ENCODE results near the gene NRXN3. TPM values are rescaled to one million over a fixed set of nuclear protein-coding genes. Genes with fewer than 3 reads are reported as not detected.

Gene NRXN3
- total and polyA plus RNA-seq, 4 donors, result 0.07 to 1.2 (median 0.23) TPM

GRCh38 chr14:78657451-78657850, 487.3 kb downstream of the NRXN3 start (continued):
- TF ChIP-seq GABPA (IDR thresholded peaks at IDR 0.05 in 1 of 2, conservative IDR thresholded peaks at IDR 0.05 in 1 of 2), result no peak
- TF ChIP-seq NR2F2 (IDR thresholded peaks at IDR 0.05), result no peak
- no peak for TF ChIP-seq RAD21 (IDR thresholded peaks at IDR 0.05)
- no peak for TF ChIP-seq YY1 (IDR thresholded peaks at IDR 0.05)
- TF ChIP-seq TAF1 (conservative IDR thresholded peaks at IDR 0.05), result no peak
- TF ChIP-seq JUND (IDR thresholded peaks at IDR 0.05), result no peak
- no peak for TF ChIP-seq SP1 (IDR thresholded peaks at IDR 0.05)
- TF ChIP-seq ATF3 (IDR thresholded peaks at IDR 0.05), result no peak
- no peak for TF ChIP-seq RXRA (IDR thresholded peaks at IDR 0.05)
- no peak for TF ChIP-seq HNF4A (conservative IDR thresholded peaks at IDR 0.05)
- TF ChIP-seq EGR1 (IDR thresholded peaks at IDR 0.05; ENCODE audit: low read depth in 2 of 2), result no peak

- no peaks in the 10 kb centered on the region for H3K36me3 ChIP-seq (ENCODE audit: control insufficient read depth in 4 of 4, insufficient read depth in 3 of 4, low read depth in 1 of 4, low read length in 3 of 4)
- H3K4me1 ChIP-seq (ENCODE audit: control insufficient read depth in 4 of 4, insufficient read depth in 4 of 4, low read length in 3 of 4), result no peaks in the 10 kb centered on the region
- no peak overlapping the region for H3K4me3 ChIP-seq (ENCODE audit: low read depth in 1 of 3, low read length in 3 of 3)
- DNase-seq (ENCODE audit: low spot score), result no peak
- TF ChIP-seq JUND (IDR thresholded peaks at IDR 0.05) (no peak), FOXA1 (IDR thresholded peaks at IDR 0.05) (no peak), TAF1 (conservative IDR thresholded peaks at IDR 0.05) (no peak), RAD21 (IDR thresholded peaks at IDR 0.05) (no peak), EGR1 (IDR thresholded peaks at IDR 0.05; ENCODE audit: low read depth in 2 of 2) (no peak), SP1 (IDR thresholded peaks at IDR 0.05) (no peak), ATF3 (IDR thresholded peaks at IDR 0.05) (no peak), RXRA (IDR thresholded peaks at IDR 0.05) (no peak), HNF4A (conservative IDR thresholded peaks at IDR 0.05) (no peak), CTCF (IDR thresholded peaks at IDR 0.05; ENCODE audit: low read depth, low read length, missing input control) (no peak), REST (IDR thresholded peaks at IDR 0.05) (no peak)
- H3K9me3 ChIP-seq (ENCODE audit: control insufficient read depth in 4 of 4, low read length in 3 of 4), result no peaks in the 10 kb centered on the region
- 59% methylated on average over 1 of the region's 1 CpG for WGBS
- H3K9ac ChIP-seq (ENCODE audit: low read depth in 1 of 2, low read length in 2 of 2), result no peak overlapping the region
- no peak overlapping the region for H3K27ac ChIP-seq (ENCODE audit: low read depth in 1 of 2, low read length in 2 of 2)
- H3K27me3 ChIP-seq (ENCODE audit: control insufficient read depth in 4 of 4, insufficient read depth in 4 of 4, low read length in 3 of 4), result no peaks in the 10 kb centered on the region
Measured at GRCh38 chr14:78664841-78665240, 494.7 kb downstream of the NRXN3 start.
